Activated CD4-positive, CD25-positive, alpha-beta regulatory T cell (primary cell): ENCODE measurements around the gene PRDM16.

Experiments used
- DNase-seq, 4 experiments: peaks; one replicate each; lab custom pipeline; 2025; lab: John Stamatoyannopoulos, UW

Gene PRDM16

DNA sequence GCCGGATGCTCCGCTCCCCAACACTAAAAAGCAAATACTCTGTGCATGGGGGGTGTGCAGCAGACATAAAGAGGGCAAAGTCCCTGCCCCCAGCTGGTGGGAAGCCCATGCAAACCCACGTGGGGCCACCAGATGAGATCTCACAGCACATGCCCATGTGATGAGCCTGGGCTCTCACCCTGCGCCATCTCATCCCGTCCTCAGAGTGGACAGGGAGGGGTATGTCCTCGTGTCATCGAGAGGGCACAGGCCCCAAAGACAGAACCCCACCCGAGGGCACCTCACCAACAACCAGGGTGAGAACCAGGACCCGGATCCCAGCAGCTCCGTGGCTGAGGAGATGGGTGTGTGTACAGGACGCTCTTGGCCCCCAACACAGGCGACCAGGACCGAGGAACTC is 360.3 kb downstream of the PRDM16 start:
- no peak for DNase-seq

DNA sequence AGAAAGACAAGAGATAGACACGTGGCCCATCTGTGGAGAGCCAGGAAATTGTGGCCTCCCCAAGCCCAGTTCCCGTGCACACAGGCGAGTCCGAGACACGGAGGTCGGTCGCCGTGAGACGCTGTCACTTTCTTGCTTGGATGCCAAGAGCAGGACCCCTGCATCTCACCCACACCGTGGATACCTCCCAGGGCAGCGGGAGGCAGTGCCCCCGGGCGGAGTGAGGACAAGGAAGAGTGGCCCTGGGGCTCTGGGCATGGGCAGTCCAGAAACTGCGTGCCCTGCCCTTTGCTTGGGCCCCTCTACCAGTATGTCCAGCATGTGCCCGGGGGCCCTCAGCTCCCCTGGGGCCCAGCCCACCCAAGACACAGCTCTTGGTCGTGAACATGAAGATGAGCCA is 360.8 kb downstream of the PRDM16 start:
- DNase-seq = no peak

DNA sequence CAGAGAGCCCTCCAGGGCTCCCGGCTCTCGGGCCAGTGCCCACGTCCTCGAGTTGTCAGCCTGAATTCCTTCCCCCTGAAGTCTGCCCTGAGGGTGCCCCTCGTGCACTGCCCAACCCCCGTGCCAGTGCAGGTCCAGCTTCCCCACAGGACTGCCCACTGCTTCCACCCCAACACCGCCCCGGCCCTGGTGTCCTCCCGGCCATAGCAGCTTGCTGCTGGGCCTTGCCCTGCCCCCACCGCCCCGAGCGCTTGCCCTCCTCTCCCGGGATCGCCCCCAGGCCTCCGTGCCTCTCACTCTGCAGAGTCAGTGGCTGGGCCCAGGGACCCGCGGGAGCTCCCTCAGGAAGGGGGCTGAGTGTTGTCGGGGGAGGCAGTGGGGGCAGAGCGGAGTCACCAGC is 361.4 kb downstream of the PRDM16 start:
- DNase-seq = no peak

DNA sequence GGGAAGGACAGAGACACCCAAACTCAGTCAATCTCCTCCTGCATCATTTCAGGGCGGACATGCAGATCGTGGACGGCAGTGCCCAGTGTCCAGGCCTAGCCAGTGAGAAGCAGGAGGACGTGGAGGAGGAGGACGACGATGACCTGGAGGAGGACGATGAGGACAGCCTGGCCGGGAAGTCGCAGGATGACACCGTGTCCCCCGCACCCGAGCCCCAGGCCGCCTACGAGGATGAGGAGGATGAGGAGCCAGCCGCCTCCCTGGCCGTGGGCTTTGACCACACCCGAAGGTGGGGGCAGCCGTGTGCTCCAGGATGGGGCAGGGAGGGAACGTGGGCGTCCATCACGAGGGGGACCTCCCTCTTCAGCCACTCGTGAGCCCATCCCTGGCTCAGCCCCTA is 361.8 kb downstream of the PRDM16 start:
- DNase-seq = no peak

DNA sequence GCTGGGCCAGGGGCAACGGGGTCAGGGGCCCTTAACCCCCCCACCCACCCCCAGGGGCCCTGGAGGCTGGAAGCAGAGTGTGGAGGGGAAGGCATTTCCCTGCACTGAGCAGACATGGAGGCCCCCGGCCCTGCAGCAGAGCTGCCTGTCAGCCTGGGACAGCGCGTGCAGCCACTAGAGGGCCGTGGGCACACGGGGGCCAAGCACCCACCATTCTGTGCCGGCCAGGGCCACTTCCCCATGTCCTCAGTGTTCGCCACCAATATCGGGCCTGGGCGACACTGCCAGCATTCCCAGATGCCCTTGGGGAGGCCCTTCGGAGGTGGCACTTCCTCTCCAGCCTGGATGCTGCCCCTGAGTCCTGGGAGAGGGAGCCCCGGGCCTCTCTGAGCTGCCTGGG is 362.3 kb downstream of the PRDM16 start:
- DNase-seq = no peak

DNA sequence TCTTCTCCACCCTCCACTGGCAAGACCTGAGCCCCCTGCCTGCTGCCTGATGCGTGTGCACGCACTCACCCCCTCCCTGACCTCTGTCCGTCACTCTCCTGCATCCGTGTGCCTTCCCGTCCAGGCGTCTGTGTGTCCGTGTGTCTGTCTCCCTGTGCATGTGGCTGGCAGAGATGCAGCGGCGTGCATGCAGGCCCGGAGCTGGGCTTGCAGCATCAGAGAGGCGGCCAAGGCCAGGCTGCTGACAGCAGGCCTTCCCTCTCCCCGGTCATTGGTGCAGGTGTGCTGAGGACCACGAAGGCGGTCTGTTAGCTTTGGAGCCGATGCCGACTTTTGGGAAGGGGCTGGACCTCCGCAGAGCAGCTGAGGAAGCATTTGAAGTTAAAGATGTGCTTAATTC is 362.7 kb downstream of the PRDM16 start:
- no peak for DNase-seq

DNA sequence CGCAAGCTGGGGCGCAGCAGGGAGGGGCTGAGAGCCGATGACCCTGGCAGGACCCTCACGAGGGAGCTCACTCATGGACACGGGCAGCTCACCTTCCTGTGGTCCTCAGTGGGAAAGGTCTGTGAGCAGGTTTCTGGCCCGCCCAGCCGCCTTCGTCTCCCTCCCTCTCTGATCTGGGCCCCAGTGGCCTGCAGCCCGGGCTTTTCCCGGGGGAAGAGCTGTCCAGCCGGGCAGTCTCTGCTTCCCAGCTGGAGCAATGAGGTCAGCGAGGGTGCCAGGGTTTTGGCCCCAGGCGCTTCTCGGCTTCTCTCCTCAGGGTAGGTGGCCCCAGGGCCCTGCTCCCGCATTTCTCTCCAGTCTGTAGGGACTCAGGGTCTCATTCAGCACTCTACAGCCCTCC is 363.3 kb downstream of the PRDM16 start:
- DNase-seq = no peak

DNA sequence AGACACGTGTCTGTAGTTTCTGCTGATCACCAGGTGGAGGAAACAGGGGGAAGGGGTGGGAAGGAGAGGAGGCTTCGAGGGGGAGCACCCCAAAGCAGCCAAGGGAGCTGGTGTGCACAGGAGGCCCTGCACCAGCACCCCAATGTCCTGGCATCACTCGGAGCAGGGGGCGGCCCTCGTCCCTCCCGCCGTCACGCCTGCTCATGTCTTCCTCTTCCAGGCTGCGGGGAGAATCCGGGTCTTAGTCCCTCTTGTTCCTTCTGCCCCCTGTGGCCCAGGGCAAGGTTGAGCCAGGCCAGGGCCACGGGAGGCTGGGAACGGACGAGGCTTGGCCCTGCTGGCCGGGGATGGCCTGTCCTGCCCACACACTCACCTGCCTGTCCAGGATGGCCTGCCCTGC is 364.1 kb downstream of the PRDM16 start:
- no peak for DNase-seq

DNA sequence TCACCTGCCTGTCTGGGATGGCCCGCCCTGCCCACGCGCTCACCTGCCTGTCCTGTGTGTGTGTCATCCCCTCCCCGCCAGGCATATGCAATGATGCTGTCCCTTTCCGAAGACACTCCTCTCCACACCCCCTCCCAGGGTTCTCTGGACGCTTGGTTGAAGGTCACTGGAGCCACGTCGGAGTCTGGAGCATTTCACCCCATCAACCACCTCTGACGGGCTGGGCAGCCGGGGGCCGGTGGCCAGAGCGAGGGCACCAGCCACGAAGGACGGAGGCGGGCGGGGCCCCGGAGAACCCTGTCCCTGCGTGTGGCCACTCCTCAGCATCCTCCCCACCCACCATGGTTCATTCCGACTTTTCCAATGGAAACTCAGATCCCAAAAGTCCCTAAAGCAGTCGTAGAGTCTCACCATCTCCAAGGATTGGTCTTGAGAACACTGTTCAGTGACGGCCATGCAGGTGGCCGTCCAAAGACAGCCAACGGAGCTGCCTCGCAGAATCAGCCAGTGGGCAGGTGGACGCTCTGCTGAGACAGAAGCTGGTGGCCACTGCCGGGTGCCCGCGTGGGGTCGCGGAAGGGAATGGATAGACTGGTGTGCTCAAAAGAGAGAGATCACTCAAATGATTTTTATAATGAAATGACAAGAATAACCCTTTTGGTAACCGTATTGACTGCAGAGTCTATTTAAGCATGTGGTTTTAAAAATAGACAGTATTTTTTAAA is 364.8 kb downstream of the PRDM16 start:
- no peak for DNase-seq

DNA sequence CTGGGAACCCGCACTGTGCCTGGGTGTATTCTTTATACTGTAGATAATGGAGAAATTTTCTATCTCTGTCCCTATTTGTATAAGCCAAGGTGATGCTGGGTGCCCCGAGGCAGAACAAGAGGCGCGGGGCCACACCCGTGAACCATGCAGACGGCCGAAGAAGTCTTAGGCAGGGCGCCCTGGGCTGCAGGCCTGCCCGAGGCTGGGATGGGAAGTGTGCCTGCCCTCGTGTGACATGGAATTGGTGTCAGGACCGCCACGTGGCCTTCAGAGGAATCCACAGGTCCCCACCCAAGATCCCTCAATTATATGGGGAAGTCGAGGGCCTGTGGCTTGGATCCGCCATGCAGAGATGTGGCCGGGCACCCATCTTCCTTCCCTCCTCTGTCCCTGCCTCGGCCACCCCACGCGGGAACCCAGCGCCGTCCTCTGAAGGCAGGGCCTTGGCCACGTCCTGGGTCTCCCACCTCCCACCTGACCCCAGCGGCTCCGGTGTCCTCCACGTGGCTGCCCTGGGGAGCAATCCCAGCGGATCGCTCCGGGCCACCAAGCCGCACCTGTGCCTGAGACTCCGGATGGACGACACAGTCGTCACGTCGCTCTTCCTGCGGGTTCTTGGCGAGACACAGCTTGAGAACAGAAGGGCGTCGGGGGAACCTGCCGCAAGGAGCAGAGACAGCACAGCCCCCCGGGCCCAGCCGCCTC is 365.6 kb downstream of the PRDM16 start:
- DNase-seq = no peak

DNA sequence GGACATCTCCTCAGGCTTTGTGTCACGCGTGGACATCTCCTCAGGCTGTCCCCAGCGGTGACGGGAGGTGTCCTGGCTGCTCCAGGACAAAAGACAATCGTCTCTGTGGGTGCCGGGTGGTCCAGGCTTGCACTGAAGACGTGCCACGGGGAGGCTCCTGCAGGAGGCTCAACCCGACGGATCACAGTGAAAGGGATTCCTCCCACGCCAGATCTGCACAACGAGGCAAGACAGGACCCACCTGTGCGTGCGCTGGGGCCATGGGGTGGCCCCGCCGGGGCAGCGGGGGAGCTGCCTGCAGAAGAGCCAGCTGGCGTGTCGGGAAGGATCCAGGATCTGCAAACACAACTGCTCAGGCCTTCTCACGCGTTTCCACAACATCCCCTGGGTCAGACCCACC is 366.7 kb downstream of the PRDM16 start:
- DNase-seq = no peak

DNA sequence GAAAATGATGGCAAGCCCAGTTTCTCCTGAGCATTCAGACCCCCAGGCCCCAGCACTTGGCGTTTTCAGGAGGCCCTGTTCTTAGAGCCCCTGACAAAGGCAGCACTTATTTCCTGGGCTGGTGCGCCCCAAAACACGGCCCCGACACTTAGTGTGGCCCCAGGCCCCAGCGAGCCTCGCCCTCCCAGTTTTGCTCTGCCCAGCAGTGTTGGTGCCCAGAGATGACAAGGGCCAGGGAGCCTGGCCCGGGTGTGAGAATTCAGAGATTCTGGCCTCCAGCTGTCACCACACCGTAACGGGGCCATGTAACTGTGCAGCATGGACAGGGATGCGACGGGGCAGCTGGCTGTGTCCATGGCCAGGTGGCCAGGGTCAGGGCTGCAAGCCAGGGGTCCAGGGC is 367.4 kb downstream of the PRDM16 start:
- no peak for DNase-seq

DNA sequence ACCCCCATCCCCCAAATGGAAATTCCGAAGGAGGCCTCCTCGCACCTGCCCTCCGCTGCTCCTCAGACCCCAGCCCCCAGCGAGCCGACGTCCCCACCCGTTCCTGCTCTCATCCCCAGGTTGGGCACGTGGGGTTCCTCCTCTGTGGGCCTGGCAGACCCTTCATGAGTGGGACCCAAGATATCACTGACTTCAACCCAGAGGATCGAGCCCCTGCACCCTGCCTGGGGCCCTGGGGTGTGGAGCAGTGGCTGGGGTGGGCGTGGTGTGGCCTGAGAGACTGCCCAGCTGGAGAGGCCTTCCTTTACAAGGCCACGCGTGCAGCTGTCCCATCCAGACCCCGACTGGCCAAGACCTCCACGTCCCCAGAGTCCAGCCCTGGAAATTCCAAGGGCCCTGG is 367.9 kb downstream of the PRDM16 start:
- DNase-seq = no peak

DNA sequence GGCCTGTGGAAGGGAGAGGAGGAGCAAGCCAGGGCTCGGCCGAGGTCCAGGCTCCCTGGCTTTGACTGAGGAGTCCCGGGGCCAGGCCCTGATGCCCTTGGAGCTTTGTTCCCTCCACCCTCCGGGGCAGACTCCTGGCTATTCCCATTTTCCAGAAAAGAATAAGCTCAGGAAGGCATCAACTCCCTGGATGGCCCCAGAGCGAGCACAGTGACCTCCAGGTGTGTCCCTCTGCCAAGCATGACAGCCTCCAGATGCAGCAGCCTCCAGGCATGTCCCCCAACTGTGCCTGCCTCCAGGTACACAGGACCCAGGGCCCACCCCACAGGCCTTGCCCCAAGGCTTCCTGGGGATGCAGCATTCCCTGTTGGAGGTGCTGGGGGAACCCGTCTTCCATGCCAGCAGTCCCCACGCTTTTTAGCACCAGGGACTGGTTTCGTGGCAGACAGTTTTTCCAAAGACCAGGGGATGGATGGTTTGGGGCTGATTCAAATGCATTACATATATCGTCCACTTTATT is 369.7 kb downstream of the PRDM16 start:
- no peak for DNase-seq

DNA sequence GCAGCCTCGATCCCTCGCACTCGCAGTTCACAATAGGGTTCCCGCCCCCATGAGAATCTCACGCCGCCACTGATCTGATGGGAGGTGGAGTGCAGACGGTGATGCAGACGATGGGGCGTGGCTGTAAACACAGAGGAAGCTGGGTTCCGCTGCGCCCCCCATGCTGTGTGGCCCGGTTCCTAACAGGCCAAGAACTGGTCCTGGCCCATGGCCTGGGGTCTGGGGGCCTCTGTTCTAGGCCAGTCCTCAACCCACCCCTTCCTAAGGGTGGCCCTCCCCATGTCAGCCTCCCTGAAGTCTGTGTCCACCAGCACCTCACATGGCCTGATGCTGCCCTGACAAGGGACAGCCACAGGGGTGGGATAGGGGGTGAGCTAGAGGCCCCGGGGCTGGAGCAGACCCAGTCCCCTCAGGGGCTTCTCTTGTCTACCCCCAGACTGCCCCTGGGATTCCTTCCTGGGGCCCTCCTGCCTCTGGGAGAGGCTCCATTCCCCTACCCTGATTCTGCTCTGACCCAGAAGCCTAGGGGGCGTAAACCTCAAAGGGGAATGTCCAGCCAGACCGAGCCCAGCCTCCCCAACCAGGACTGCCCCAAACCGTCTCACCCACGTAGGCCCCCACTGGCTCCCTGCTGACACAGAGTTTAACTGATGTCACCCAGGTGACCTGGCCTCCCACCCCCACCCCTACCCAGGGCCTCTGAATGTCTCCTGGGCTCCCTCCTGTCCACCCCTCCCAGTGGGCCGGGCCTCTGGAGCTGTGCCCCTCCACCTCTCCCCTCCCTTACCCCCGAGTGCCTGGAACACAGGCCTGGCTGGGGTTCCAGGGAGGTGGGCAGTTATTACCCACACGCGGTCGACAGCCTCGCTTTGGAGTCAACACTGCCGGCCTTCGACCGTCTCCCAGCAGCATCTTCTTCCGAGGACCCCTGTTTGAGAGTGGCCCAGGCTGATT is 370.6 kb downstream of the PRDM16 start:
- no peak for DNase-seq

DNA sequence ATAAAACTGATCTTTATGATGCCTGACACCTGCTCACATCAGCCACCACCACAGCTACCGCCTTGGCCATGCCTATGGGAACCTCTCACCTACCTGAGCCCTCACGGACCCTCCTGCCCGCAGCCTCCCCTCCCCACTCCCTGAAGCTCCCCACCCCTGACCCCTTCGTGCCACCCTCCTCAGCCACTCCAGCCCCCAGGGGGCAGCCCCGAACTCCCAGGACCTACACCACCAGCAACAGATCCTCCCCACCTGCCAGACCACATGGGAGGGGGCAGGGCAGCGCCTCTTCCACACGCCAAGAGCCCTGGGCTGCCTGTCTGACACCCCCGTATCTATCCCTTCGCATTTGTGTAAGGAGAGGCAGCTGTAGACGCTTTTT is 371.3 kb downstream of the PRDM16 start:
- DNase-seq = no peak

DNA sequence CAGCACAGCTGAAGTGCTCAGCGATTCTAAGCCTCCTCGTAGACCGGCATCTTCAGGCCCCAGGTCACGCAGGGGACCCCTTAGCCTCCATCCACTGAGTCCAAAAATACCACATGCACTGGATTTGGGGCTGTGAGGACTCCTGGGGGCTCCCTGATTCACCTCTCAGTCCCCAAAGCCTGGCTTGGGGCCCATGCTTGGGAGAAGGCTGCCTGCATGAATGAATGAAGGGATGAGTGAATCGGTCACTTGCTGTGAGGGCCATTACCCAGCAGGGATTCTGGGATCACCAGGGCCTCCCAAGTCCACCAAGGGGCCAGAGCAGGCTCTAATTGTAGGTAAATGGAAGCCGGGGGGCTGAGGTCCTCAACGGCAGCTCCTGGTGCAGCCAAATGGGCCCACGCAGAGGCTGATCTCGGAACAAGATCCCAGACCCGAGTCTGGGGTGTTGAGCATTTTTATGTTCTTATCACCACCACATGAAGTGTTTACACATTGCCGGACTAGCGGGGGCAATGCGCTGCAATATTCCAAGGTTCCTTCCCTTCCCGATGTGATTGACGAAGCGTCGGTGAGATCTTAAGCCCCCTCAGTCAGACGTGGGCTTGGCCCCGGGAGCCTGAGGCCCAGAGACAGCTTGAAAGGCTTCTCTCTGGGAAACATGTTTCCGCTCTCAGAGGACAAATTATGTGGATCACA is 371.9 kb downstream of the PRDM16 start:
- no peak for DNase-seq

DNA sequence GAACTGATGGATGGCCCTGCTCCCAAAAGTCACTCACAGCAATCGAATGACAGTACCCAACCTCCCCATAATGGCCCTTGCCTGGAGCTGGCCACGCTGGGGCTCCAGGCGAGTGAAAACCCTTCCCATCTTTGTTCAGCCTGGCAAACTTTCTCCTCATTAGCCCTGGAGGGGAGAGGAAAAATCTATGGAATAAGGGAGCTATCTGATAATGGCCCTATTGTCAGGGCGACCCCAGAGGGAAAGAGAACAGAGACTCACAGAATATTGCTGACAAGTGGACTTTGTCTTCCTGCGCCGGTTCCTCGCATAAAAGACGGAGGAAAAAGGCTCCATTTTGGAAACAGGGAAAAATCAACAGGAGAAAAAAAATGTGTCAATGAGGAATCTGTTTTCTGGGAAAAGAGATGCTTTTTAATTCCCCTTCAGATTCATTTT is 372.4 kb downstream of the PRDM16 start:
- no peak for DNase-seq

DNA sequence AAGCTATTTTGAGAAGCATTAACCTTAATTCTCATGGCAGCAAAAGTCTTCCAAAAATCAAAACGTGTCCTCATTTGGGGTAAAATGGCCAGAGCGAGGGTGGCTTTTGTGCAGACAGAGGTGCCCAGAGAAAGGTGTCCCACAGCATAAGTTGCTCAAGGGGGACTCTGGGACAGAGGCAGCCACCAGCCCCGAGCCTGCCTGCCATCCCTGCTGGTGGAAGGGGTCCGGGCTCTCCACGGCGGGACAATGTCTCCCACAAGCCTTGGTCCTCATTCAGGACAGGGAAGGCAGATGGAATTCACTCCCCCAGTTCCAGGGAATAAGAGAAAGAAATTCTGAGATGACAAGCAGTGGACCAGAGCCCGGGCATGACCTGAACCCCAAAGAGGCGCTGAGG is 372.9 kb downstream of the PRDM16 start:
- DNase-seq = no peak

DNA sequence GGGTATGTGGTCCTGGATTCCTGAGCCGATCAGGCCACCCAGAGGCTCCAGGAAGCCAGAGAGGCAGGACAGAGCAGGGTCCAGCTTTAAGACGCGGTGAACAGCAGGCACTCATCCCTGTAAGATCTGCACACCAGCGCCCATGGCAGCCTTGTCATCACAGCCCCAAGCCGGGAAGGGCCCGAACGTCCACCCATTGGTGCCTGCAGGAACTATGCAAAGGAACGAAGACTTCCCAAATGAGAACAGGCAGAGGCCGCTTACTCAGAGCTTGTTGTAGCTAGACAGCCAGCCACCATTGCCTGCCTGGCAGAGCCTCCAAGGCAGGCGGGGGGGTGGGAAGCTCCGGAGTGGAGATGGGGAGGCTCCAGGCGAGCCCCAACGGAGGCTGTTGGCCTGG is 373.3 kb downstream of the PRDM16 start:
- DNase-seq = no peak

DNA sequence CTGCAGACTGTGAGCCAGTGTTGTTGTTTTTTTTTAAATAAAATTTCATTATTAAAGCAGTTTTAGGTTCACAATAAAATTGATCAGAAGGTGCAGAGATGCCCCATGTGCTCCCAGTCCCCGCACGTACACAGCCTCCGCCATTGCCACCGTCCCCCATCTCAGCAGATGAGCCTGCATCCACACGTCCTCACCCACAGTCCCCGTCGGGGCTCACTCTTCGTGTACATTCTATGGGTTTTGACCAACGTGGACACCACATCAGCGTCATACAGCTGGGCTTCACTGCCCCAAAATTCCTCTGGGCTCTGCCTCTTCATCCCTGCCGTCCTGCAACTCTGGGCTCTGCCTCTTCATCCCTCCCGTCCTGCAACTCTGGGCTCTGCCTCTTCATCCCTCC is 373.9 kb downstream of the PRDM16 start:
- DNase-seq = no peak

DNA sequence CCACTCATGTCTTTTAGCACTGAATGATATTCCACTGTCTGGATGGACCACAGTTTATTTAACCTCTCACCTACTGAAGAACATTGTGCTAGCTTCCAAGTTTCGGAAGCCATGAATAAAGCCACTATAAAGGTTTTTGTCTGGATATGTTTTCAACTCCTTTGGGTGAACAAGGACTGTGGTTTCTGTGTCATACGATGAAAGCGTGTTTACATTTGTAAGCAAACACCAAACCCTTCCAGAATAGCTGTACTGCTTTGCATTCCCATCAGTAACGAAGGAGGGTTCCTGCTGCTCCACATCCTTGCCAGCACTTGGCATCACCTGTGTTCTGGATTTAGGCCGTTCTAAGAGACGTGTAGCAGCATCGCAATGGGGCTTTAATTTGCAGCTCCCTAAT is 374.8 kb downstream of the PRDM16 start:
- DNase-seq = no peak
